Kidney epithelial cell (primary cell): ENCODE results near the gene PTCD1. TPM values are rescaled to one million over a fixed set of nuclear protein-coding genes. Genes with fewer than 3 reads are reported as not detected.
A peak's percentile ranks its signal among the peaks of the same experiment; 100 is the strongest.
"Not testable (repeated sequence)": the region's sequence is repeated elsewhere in the genome, so short reads cannot be mapped to it uniquely, and the experiment has no call there.

ENCODE experiments used
- DNase-seq: peaks from one replicate; pipeline ENCODE4 v3.0.0-alpha.2; 2010; ENCODE audit warnings: low read depth
- H3K27me3 ChIP-seq: 2 replicates; pipeline ENCODE4 v1.6.0; 2011; ENCODE audit warnings: low read length; ENCODE audit not compliant: control insufficient read depth, insufficient read depth
- H3K36me3 ChIP-seq: 2 replicates; pipeline ENCODE4 v1.5.1; 2011; ENCODE audit warnings: low read length; ENCODE audit not compliant: control insufficient read depth, insufficient read depth
- H3K4me3 ChIP-seq: 2 replicates; pipeline ENCODE4 v1.5.1; 2011; ENCODE audit warnings: low read depth, mild to moderate bottlenecking, control low read depth, low read length
- CTCF ChIP-seq: IDR thresholded peaks from 2 replicates; pipeline ENCODE4 v1.5.1; 2011; ENCODE audit warnings: mild to moderate bottlenecking, moderate library complexity, low read length, control low read depth, inconsistent platforms; ENCODE audit not compliant: insufficient read depth, poor library complexity, severe bottlenecking
- total RNA-seq: library from RNA; depleted of rRNA; stranded (reverse); fragments of >200 nt; gene quantifications from 2 replicates; pipeline ENCODE4 v1.2.3, GENCODE V29; 2015

Gene PTCD1
- total RNA-seq, 1 donor from 2014 or later = 5.6 TPM

- no peaks in the 10 kb centered on the region for H3K27me3 ChIP-seq
- TF ChIP-seq CTCF = no peak
- H3K36me3 ChIP-seq = peaks cover 9% of the 10 kb centered on the region
- no peak overlapping the region for H3K4me3 ChIP-seq
- no peak for DNase-seq
Measured at GRCh38 chr7:99387912-99388311, 50.7 kb downstream of the PTCD1 start.

GRCh38 chr7:99387239-99387635, 51.4 kb downstream of the PTCD1 start:
- H3K27me3 ChIP-seq, H3K36me3 ChIP-seq, DNase-seq, H3K4me3 ChIP-seq: not testable (repeated sequence)

- Histone ChIP-seq H3K27me3 (no peaks in the 10 kb centered on the region), H3K36me3 (peaks cover 6% of the 10 kb centered on the region), H3K4me3 (no peak overlapping the region)
- no peak for DNase-seq
- TF ChIP-seq CTCF = peak; percentile 31
Measured at GRCh38 chr7:99386584-99387238, 51.9 kb downstream of the PTCD1 start.

- no peak overlapping the region for H3K4me3 ChIP-seq
- DNase-seq = no peak
- H3K36me3 ChIP-seq = peaks cover 2% of the 10 kb centered on the region
- no peaks in the 10 kb centered on the region for H3K27me3 ChIP-seq
- TF ChIP-seq CTCF = no peak
Measured at GRCh38 chr7:99385564-99385963, 53.0 kb downstream of the PTCD1 start.

- H3K4me3 ChIP-seq = no peak overlapping the region
- TF ChIP-seq CTCF = no peak
- no peaks in the 10 kb centered on the region for H3K36me3 ChIP-seq
- no peaks in the 10 kb centered on the region for H3K27me3 ChIP-seq
- no peak for DNase-seq
Measured at GRCh38 chr7:99384523-99384922, 54.1 kb downstream of the PTCD1 start.

- Histone ChIP-seq H3K27me3 (no peaks in the 10 kb centered on the region), H3K4me3 (no peak overlapping the region), H3K36me3 (no peaks in the 10 kb centered on the region)
- DNase-seq = no peak
- no peak for TF ChIP-seq CTCF
Measured at GRCh38 chr7:99383791-99384370, 54.7 kb downstream of the PTCD1 start.
